HCT116 (cell line): ENCODE data around the gene SYNGR1. TPM values are rescaled to one million over a fixed set of nuclear protein-coding genes. Genes with fewer than 3 reads are reported as not detected.

ENCODE experiments used
- ATAC-seq: fragments of 200-7000 bp; cut with Tn5 transposase; 2 replicates; pipeline ENCODE4 v1.9.1; 2020; ENCODE audit warnings: mild to moderate bottlenecking, moderate library complexity
- BruUV-seq: library from RNA; stranded (reverse); fragments of 400-500 nt; replicated peaks from 2 replicates; lab custom pipeline; 2021; lab: Mats Ljungman, UMichigan
- CTCF ChIA-PET: fragments of 300-600 bp; sonication (Branson Sonifier 250); formaldehyde crosslinking; loops from one replicate; lab custom pipeline; 2021; ENCODE audit warnings: antibody characterized with exemption; lab: Charles Lee
- POLR2A ChIA-PET: fragments of 300-600, 350-600 bp; sonication (Branson Sonifier 250); formaldehyde crosslinking; loops from one replicate; lab custom pipeline; 2021; ENCODE audit warnings: antibody characterized with exemption; lab: Charles Lee
- RAD21 ChIA-PET, 2 experiments: fragments of 300-600 bp; sonication (Branson Sonifier 250); formaldehyde crosslinking; loops; one replicate each; lab custom pipeline; 2023; ENCODE audit warnings: low total read pairs in 2 of 2; ENCODE audit not compliant: uncharacterized antibody in 2 of 2, unreplicated experiment in 2 of 2, low non-redundant PET in 1 of 2; lab: Charles Lee
- DNase-seq: peaks from one replicate; pipeline ENCODE4 v3.0.0-alpha.2; 2010; ENCODE audit warnings: low read depth, low spot score
- H2AFZ ChIP-seq: fragments of 200-600 bp; shearing (Covaris generic), sonication (generic); 2 replicates; pipeline ENCODE4 v1.6.1; 2017; ENCODE audit warnings: low read depth, mixed run types, mixed read lengths, antibody characterized with exemption, low read length; ENCODE audit not compliant: poor library complexity, severe bottlenecking
- H3K27ac ChIP-seq: 2 replicates; pipeline ENCODE4 v1.5.1; 2012; ENCODE audit warnings: low read depth, low read length
- H3K27me3 ChIP-seq: fragments of 200-600 bp; sonication (generic); 2 replicates; pipeline ENCODE4 v1.6.1; 2016; ENCODE audit warnings: mixed run types, low read length, mixed read lengths; ENCODE audit not compliant: insufficient read depth
- H3K36me3 ChIP-seq, 2 experiments: fragments of 200-500 bp in 1 of 2; fragments of 200-600 bp in 1 of 2; sonication (Bioruptor generic) in 1 of 2; sonication (generic) in 1 of 2; 2 replicates each; pipeline versions ENCODE4 v1.5.1 to v1.6.1; 2014 to 2016; ENCODE audit warnings: low read length in 2 of 2, inconsistent platforms in 1 of 2, mixed read lengths in 1 of 2, mixed run types in 1 of 2; ENCODE audit not compliant: insufficient read depth in 2 of 2, control insufficient read depth in 1 of 2
- H3K4me1 ChIP-seq, 2 experiments: fragments of 200-600 bp in 1 of 2; sonication (generic) in 1 of 2; 2 replicates each; pipeline versions ENCODE4 v1.5.1 to v1.6.1; 2012 to 2017; ENCODE audit warnings: low read length in 2 of 2, inconsistent platforms in 1 of 2, mild to moderate bottlenecking in 1 of 2, mixed read lengths in 1 of 2, mixed run types in 1 of 2, moderate library complexity in 1 of 2; ENCODE audit not compliant: insufficient read depth in 2 of 2, control insufficient read depth in 1 of 2
- H3K4me2 ChIP-seq: fragments of 200-600 bp; sonication (generic); 2 replicates; pipeline ENCODE4 v1.6.1; 2017; ENCODE audit warnings: mixed run types, low read length, mixed read lengths
- H3K4me3 ChIP-seq, 2 experiments: fragments of 200-600 bp in 1 of 2; sonication (generic) in 1 of 2; replicated peaks in 1 of 2; 2 replicates each; pipeline ENCODE4 v1.5.1; 2011 to 2016; ENCODE audit warnings: low read length in 2 of 2, control low read depth in 1 of 2, low read depth in 1 of 2, mild to moderate bottlenecking in 1 of 2, mixed read lengths in 1 of 2, mixed run types in 1 of 2
- H3K79me2 ChIP-seq: fragments of 200-600 bp; sonication (generic); 2 replicates; pipeline ENCODE4 v1.6.1; 2017; ENCODE audit warnings: mild to moderate bottlenecking, mixed run types, low read length, moderate library complexity, mixed read lengths; ENCODE audit not compliant: insufficient read depth
- H3K9ac ChIP-seq: fragments of 200-600 bp; sonication (generic); 2 replicates; pipeline ENCODE4 v1.6.1; 2016; ENCODE audit warnings: low read length, mixed read lengths
- H3K9me2 ChIP-seq: fragments of 200-600 bp; sonication (generic), shearing (Covaris generic); 2 replicates; pipeline ENCODE4 v1.6.1; 2017; ENCODE audit warnings: mixed run types, mild to moderate bottlenecking, moderate library complexity; ENCODE audit not compliant: insufficient read depth
- H3K9me3 ChIP-seq, 2 experiments: fragments of 200-500 bp in 1 of 2; fragments of 200-600 bp in 1 of 2; sonication (Bioruptor generic) in 1 of 2; sonication (generic) in 1 of 2; 2 replicates each; pipeline ENCODE4 v1.6.1; 2014 to 2017; ENCODE audit warnings: low read length in 2 of 2, mixed read lengths in 2 of 2, inconsistent platforms in 1 of 2, low read depth in 1 of 2, mild to moderate bottlenecking in 1 of 2, mixed run types in 1 of 2, moderate library complexity in 1 of 2; ENCODE audit not compliant: control insufficient read depth in 1 of 2, insufficient read depth in 1 of 2
- H4K20me1 ChIP-seq: fragments of 200-600 bp; sonication (generic), shearing (Covaris generic); 2 replicates; pipeline ENCODE4 v1.6.1; 2017; ENCODE audit warnings: mixed run types, mild to moderate bottlenecking, moderate library complexity; ENCODE audit not compliant: insufficient read depth
- EZH2 ChIP-seq: fragments of 200-600 bp; sonication (generic); IDR thresholded peaks from 2 replicates; pipeline ENCODE4 v1.6.1; 2017; ENCODE audit warnings: antibody characterized with exemption, mixed run types
- EZH2phosphoT487 ChIP-seq: fragments of 200-600 bp; IDR thresholded peaks from 2 replicates; pipeline ENCODE4 v1.6.1; 2018; ENCODE audit warnings: antibody characterized with exemption, borderline replicate concordance
- FOSL1 ChIP-seq: IDR thresholded peaks from 2 replicates; pipeline ENCODE4 v1.6.1; 2012; ENCODE audit warnings: low read depth
- SIN3A ChIP-seq: IDR thresholded peaks from 2 replicates; pipeline ENCODE4 v1.6.1; 2012; ENCODE audit warnings: low read depth
- SRF ChIP-seq: IDR thresholded peaks from 2 replicates; pipeline ENCODE4 v1.6.1; 2012; ENCODE audit warnings: low read depth
- intact Hi-C: fragments of 100-400 bp; cut with micrococcal nuclease; formaldehyde crosslinking; loops from 2 replicates; pipeline ENCODE4 v1.10.0; 2022
- total RNA-seq: library from RNA; stranded (reverse); gene quantifications from one replicate; pipeline ENCODE4 v1.2.1, GENCODE V29; 2021; ENCODE audit not compliant: unreplicated experiment
- TF ChIP-seq, protein P1 (sequence below): IDR thresholded peaks from 2 replicates; pipeline ENCODE4 v1.6.1; 2012; ENCODE audit warnings: low read depth

Gene SYNGR1
- total RNA-seq, 1 experiment from 2014 or later = 20.7 TPM

DNA sequence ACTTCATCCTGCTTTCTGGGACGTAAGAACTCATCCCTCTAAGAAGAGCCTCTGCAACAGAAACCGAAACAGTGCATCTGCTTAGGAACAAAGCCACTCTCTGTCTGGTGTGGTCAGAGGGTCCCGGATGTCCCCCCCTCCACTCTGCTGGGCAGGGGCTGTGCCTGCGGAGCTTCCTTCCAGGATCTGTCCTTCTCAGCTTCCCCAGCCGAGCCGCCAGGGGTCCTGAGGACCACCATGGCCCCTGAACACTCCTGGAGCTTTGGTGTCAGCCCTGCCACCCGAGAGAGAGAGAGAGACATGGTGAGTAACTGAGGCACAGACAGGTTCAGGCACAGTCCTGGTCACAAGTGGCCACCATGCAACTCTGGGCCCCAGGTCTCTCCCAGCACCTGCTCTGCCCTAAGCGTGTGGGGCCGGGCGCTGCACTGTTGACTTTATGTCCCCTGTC, 82.6 kb downstream of the SYNGR1 start:
- TF ChIP-seq SRF (no peak), EZH2phosphoT487 (no peak), EZH2 (no peak), SIN3A (no peak), FOSL1 (no peak)
- TF ChIP-seq, protein P1, sequence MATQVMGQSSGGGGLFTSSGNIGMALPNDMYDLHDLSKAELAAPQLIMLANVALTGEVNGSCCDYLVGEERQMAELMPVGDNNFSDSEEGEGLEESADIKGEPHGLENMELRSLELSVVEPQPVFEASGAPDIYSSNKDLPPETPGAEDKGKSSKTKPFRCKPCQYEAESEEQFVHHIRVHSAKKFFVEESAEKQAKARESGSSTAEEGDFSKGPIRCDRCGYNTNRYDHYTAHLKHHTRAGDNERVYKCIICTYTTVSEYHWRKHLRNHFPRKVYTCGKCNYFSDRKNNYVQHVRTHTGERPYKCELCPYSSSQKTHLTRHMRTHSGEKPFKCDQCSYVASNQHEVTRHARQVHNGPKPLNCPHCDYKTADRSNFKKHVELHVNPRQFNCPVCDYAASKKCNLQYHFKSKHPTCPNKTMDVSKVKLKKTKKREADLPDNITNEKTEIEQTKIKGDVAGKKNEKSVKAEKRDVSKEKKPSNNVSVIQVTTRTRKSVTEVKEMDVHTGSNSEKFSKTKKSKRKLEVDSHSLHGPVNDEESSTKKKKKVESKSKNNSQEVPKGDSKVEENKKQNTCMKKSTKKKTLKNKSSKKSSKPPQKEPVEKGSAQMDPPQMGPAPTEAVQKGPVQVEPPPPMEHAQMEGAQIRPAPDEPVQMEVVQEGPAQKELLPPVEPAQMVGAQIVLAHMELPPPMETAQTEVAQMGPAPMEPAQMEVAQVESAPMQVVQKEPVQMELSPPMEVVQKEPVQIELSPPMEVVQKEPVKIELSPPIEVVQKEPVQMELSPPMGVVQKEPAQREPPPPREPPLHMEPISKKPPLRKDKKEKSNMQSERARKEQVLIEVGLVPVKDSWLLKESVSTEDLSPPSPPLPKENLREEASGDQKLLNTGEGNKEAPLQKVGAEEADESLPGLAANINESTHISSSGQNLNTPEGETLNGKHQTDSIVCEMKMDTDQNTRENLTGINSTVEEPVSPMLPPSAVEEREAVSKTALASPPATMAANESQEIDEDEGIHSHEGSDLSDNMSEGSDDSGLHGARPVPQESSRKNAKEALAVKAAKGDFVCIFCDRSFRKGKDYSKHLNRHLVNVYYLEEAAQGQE = no peak
- H3K4me2 ChIP-seq = no peak overlapping the region
- H3K9ac ChIP-seq = no peak overlapping the region
- ChIA-PET CTCF (no interaction called here), POLR2A (no interaction called here), RAD21 (no interaction called here)
- no peak overlapping the region for H3K4me3 ChIP-seq
- no TSS peak for BruUV-seq
- no peak overlapping the region for H3K27ac ChIP-seq
- DNase-seq (no peak), ATAC-seq (no peak)
- no peaks in the 10 kb centered on the region for H4K20me1 ChIP-seq
- H3K36me3 ChIP-seq = peaks cover 2 to 5% of the 10 kb centered on the region in 2 experiments; a peak in 2 of 4 replicates
- no peaks in the 10 kb centered on the region for H3K27me3 ChIP-seq
- intact Hi-C loops = no loop called here
- H2AFZ ChIP-seq = no peak overlapping the region
- H3K4me1 ChIP-seq = peaks cover 17 to 18% of the 10 kb centered on the region in 2 experiments
- H3K9me2 ChIP-seq = no peaks in the 10 kb centered on the region
- no peaks in the 10 kb centered on the region for H3K9me3 ChIP-seq
- no peaks in the 10 kb centered on the region for H3K79me2 ChIP-seq
